ENCODE measurements around the gene ATP2C2. TPM values are rescaled to one million over a fixed set of nuclear protein-coding genes. Genes with fewer than 3 reads are reported as not detected.
"Not testable (repeated sequence)": the region's sequence is repeated elsewhere in the genome, so short reads cannot be mapped to it uniquely, and the experiment has no call there.

The ATP2C2 gene, protein sequence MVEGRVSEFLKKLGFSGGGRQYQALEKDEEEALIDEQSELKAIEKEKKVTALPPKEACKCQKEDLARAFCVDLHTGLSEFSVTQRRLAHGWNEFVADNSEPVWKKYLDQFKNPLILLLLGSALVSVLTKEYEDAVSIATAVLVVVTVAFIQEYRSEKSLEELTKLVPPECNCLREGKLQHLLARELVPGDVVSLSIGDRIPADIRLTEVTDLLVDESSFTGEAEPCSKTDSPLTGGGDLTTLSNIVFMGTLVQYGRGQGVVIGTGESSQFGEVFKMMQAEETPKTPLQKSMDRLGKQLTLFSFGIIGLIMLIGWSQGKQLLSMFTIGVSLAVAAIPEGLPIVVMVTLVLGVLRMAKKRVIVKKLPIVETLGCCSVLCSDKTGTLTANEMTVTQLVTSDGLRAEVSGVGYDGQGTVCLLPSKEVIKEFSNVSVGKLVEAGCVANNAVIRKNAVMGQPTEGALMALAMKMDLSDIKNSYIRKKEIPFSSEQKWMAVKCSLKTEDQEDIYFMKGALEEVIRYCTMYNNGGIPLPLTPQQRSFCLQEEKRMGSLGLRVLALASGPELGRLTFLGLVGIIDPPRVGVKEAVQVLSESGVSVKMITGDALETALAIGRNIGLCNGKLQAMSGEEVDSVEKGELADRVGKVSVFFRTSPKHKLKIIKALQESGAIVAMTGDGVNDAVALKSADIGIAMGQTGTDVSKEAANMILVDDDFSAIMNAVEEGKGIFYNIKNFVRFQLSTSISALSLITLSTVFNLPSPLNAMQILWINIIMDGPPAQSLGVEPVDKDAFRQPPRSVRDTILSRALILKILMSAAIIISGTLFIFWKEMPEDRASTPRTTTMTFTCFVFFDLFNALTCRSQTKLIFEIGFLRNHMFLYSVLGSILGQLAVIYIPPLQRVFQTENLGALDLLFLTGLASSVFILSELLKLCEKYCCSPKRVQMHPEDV
- total RNA-seq: 0.18 TPM

DNA sequence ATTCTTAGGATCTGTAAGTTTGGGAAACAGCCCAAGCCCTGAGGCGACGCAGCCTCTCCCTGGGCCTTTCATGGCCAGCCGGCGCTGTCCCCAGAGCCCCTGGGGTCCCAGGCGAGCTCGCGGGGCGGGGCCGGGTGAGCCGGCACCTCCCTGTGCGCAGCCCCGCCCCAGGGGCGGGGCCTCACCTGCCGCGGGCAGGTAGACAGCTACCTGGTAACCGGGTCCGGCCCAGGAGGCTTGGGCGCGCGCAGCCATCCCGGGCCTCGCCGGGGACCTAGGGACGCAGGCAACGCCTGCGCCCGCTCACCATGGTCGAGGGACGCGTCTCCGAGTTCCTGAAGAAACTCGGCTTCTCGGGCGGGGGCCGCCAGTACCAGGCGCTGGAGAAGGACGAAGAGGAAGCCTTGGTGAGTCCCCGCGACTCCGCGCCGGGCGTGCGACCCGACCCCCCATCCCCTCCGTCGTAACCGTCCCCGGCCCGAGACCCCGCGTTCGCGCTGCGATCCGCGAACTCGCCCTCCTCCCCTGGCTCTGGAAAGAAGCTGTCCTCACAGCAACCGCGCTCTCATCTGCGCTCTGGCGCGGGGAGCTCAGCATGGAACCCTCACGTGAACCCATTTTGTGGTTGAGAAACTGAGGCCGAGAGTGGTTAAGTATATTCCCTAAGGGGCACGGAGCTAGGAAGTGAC is at the start of gene ATP2C2:
ATP2C2 (plus strand) TSS at position 231 of the 689 bp plus-strand sequence; CDS start at position 309, 78 bp downstream.
- ATAC-seq (peak; percentile 26), DNase-seq (ENCODE audit: low spot score) (no peak)

DNA sequence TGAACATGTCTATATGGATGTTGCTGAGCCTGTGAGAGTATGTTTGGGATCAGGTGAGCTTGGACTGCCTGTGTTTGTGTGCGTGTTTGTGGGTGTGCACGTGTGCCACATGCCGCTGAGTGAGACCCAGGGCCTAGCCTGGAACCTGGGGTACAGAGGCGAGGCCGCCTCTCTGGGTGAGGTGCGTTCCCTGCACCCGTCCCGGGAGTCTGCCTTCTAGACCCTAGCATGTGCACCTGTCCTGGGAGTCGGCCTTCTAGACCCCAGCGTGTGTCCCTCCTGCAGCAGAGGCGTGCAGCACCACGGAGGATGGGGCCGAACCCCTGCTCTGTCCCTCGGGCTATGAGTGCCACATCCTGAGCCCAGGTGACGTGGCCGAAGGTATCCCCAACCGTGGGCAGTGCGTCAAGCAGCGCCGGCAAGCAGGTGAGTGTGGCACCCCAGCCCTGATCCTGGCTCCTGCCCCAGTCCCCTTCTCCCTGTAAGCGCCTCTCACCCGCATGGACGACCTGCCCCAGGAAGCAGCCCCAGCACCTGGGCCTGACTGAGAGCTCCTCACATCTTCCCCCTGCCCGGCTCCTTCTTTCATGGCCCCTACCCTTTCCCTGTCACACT is 49.1 kb upstream of the ATP2C2 start:
- DNase-seq (ENCODE audit: low spot score) (no peak), ATAC-seq (no peak)

DNA sequence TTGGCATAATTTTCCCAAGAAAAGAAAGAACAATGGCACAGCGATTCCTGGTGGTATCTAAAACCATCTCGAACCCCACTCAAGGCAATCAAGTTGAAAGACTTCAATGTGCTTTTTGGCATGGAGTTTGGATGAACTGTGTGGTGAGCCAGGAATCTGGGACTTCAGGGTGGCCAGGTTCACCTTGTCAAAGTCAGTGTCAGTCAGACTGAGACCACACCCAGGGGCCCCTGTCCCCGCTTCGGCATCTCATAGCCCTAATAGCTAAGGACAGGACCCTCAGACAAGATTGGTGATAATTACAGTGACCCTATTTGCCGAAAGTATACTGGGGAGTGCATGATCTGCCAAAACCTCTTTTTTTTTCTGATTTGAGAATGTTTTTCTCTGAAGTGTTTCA is 47.8 kb upstream of the ATP2C2 start:
- DNase-seq (ENCODE audit: low spot score): no peak
- ATAC-seq: no peak

DNA sequence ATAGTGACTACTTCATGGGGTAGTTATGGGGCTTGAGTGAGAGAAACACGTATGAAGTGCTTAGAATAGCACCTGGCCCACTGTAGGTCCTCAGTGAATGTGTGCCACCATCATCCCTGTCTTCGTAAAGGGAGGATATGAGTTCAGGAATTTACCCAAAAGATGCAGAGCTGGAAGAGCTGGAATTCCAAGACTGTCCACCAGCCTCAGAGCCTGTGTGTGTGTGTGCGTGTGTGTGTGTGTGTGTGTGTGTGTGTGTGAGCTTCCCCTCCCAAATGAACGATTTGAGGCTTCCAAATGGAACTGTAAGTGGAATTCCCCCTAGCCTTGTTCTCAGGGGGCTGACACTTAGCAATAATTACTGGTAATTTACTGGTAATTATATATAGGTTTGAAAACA is 46.4 kb upstream of the ATP2C2 start:
- DNase-seq (ENCODE audit: low spot score) (no peak), ATAC-seq (no peak)

DNA sequence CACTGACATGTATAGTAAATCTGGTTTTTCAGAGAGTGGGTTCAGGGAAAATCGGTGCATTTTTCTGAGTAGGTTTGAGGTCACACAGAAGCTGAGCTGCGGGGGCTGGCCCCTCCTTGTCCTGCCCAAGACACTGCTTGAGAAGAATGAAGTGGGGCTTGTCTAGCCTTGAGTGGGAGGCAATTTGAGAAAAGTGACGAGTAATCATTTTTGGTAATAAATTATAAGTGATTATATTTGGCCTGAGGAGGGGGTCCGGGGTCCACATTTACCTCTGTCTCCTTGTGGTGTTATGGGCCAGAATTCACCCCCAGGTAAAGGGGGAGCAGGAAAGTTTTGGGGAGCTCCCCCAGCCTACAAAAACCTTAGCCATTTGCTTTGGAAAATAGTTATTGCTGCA is 45.6 kb upstream of the ATP2C2 start:
- DNase-seq (ENCODE audit: low spot score): no peak
- ATAC-seq: no peak

DNA sequence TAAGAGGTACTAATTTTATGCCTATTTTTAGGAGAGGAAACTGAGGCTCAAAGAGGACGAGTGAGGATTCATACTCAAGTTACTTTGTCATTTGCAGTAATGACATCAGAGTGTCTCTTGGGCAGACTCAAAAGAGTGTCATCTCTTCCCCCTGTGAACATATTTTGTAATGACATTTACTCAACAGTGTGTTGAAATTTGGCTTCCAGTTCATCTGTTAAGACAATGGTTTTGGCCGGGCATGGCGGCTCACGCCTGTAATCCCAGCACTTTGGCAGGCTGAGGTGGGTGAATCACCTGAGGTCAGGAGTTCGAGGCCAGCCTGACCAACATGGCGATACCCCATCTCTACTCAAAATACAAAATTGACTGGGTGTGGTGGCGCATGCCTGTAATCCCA is 44.7 kb upstream of the ATP2C2 start:
- DNase-seq (ENCODE audit: low spot score) (no peak), ATAC-seq (no peak)

DNA sequence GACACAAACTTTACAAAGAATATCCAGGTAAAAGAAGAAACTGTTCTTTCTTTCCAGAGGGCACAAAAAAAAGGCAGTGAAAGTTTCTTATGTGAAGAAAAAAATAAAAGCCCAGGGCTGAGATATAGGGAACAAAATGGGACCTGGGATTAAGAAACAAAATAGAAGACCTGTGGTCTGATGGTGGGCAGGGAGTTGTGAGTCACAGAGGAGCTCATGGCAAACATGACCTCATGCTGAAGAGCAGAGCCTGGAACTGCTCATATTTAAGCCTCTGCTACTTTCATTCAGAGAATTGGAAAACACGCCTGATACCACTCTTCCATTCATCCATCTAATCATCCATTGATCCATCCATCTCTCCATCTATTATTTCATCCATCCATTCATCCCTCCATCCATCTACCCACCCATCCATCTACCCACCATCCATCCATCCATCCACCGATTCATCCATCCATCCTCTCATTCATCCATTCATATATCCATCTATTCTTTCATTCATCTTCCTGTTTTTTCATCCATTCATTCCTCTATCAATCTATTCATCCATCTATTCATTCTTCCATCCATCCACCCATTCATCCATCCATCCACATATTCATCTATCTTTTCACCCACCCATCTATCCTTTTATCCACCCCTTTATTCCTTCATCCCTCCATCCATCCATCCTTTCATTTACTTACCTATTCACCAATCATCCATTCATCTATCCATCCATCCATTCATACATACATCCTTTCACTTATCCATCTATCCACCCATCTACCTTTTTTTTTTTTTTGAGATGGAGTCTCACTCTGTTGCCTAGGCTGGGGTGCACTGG is 43.7 kb upstream of the ATP2C2 start:
- ATAC-seq: no peak
- DNase-seq (ENCODE audit: low spot score): no peak

DNA sequence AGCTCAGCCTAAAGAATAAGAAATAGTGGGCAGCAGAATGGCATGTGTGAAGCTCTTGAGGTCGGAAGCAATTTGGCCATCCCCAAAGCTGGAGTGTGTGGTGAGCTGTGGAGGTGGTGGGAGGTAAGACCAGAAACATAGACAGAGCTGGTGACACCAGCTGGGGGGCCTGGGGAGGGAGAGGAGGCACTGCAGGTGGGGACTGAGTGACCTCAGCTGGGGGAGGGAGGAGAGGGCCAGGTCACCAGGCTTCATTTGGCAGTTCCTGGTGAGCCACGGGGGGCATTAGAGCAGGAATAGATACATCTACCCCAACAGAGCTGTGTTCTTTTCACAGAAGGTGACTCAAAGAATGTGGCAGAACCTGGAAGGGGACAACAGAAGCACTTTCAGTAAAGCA is 41.8 kb upstream of the ATP2C2 start:
- ATAC-seq (no peak), DNase-seq (ENCODE audit: low spot score) (no peak)

DNA sequence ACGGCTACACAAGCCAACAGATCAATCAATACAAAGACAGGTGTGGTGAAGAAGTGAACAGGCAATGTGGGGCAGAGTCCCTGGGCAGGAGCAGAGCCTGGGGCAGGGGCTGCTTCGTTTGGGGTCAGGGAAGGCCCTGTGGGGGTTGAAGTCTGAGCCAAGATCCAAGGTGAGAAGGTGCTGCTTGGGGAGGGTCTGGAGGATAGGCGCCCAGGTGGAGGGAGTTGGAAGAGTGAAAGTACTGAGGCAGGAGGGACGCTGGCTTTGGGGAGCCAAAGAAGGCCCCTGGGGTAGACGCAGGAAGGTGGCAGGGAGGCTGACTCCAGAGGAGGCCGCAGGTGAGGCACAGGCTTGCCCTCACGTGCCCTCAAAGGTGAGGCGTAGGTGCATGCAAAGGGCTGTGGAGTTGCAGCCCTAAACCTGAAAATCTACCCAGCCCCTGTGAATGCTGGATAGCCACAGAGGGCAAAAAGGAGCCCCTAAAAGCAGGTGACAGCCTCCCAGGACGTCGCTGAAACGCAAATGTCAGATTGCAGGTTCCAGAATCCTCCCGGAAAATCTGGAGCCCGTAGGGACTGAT is 40.3 kb upstream of the ATP2C2 start:
- ATAC-seq (no peak), DNase-seq (ENCODE audit: low spot score) (no peak)

DNA sequence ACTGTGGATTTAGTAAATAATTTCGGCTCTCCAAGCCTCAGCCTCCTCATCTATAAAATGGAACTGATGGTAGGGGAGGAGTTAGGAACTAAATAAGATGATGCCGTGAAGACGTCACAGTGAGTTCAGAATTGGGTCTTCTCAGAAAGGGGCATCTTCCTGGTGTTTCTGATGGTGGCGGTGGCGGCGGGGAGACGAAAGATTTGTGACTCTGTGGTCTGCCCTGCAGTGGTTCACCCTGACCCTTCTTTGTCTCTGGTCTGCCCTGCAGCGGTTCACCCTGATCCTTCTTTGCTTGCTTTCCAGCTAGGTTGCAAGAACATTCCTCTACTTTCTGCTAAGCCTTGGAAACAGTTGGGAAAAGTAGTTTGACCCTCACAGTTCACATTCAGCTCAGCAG is 39.3 kb upstream of the ATP2C2 start:
- ATAC-seq (no peak), DNase-seq (ENCODE audit: low spot score) (no peak)

DNA sequence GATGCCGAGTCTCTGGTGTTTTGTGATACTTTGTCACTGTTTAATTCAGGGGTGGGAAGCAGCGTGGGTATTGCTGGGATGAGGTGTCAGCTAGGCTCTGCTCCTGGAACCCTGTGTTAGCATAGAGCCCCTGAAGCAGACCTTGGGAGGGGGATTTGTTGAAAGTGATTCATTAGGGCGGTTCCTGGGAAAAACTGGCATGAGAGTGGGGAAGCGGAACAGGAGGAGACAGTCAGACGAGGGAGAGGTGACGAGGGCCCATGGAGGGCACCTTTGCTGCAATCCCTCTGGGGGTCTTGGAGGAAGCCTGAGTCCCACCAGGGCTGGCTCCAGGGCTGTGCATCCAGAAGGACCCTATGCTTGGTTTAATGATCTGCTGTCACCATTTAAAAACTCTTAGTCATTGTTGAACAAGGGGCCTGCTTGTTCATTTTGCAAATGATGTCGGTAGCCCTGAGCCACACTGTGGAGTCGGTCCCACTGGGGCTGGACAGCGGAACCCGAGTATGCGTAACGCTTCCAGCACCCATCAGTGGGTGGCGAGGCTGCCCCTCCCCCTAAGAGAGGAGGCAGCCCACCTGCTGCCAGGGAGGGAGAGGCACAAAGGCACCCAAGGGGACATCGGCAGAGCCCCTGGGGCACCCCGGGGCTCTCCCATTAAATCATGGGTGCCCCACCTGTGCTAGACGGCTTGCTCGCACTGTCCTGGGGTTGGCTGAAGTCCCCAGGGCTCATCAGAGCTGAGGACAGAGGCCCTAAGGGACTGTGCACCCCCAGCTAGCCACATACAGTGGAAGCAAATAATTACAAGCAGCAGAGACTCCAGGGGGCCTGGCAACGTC is 38.3 kb upstream of the ATP2C2 start:
- DNase-seq (ENCODE audit: low spot score) (no peak), ATAC-seq (no peak)

DNA sequence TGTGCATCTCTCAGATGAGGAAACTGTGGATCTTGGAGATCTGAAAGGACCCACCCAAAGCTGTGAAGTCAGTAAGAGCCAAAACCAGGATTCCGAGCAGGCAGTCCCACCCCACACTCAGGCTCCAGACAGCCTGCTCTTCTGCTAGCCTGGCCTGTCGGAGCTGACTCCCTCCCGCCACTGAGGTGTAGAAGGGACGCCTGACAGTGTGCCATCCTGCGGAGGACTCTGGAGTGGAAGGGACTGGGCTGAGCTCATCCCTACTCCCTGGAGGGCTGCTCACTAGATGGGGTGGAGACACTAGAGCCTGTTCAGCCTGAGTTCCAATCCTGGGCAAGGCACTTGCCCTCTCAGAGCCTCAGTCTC is 37.7 kb upstream of the ATP2C2 start:
- DNase-seq (ENCODE audit: low spot score) (no peak), ATAC-seq (no peak)

DNA sequence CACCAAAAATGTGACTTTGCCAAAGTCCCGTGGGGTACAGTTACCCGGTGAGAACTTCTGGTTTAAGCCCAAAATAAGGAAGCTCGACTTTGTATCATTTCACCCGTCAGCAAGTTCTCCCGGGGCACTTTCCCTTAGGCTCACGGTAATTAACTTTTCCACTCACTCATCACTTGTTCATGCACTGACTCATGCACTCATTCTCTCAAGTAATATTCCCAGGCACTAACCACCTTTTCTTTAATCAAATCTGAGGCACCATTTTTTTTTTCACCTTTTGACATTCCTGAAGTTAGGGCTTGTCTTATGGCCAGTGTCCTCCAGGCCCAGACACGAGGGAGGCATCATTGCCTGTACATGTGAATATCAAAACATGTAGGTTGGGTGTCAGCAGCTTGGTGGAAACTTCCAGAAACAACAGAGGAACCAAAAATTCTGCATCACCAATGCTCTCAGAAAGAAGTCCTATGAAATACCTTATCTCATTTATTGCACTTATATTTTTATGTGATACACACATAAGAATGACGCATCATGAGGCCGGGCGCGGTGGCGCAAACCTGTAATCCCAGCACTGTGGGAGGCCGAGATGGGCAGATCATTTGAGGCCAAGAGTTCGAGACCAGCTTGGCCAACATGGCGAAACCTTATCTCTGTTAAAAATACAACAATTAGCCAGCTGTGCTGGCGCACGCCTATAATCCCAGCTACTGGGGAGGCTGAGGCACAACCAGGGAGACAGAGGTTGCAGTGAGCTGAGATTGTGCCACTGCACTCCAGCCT is 36.1 kb upstream of the ATP2C2 start:
- no peak for ATAC-seq
- DNase-seq (ENCODE audit: low spot score): no peak

DNA sequence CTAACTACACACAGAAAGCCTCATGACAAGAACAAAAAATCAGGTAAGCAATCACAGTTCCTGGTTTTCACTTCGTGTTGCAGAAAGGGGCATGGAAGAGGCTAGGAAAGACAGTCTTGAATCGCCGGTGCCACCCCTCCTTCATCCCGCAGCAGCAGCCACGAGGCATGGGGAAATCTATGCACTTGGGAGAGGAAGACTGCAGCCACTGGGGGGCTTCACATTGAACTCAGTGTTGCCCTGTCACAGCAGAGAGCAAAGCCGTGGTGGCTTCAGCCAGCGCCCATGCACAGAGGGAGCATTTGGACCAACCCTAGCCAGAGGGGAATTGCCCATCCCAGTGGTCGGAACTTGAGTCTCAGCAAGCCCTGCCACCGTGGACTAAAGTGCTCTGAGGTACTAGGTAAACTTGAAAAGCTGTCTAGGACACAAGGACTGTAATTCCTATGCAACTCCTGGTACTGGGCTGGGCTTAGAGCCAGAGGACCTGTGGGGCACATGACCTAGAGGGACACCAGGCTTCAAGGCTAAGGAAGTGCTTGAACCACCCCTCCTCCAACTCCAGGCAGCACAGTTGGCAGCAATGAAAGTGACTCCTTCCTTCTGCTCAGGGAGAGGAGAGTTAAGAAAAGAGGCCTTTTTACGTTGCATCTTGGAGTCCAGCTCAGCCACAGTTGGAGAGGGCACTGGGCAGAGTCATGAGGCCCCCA is 35.2 kb upstream of the ATP2C2 start:
- no peak for ATAC-seq
- no peak for DNase-seq (ENCODE audit: low spot score)

DNA sequence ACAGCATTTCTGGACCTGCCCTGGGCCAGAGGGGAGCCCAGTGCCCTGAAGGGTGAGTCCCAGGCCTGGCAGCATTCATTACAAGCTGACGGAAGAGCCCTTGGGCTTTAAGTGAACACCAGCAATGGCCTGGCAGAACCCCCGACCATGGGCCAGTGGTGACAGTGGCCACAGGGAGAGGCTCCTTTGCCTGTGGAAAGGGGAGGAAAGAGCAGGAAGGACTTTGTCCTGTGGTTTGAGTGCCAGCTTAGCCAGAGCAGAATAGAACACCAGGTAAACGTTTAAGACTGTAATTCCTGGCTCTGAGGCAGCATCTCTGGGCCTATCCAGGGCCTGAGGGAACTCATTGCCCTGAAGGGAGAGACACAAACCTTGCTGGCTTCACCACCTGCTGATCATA is 34.3 kb upstream of the ATP2C2 start:
- ATAC-seq (peak; percentile 64), DNase-seq (ENCODE audit: low spot score) (no peak)

DNA sequence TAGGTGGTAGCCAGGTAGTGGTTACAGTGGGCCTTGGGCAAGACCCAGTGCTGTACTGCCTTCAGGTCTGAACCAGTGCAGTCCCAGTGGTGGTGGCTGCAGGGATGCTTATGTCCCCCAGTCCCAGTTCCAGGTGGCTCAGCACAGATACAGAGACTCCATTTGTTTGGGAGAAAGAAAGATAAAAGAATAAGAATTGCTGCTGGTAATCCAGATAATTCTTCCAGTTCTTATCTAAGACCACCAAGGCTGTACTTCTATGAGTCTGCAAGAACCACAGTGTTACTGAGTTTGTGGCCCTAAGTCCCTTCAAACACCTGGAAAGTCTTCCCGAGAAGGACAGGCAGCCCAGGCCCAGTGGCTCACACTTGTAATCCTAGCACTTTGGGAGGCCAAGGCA is 33.9 kb upstream of the ATP2C2 start:
- DNase-seq (ENCODE audit: low spot score) (no peak), ATAC-seq (no peak)

DNA sequence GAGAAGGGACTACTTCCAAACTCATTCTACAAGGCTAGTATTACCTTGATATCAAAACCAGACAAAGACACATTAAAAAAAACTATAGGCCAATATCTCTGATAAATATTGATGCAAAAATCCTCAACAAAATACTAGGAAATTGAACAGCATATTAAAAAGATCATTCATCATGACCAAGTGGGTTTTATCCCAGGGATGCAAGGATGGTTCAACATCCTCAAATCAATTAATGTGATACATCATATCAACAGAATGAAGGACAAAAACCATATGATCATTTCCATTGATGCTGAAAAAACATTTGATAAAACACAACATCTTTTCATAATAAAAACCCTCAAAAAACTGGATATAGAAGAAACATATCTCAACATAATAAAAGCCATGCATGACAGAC is 31.1 kb upstream of the ATP2C2 start:
- not testable (repeated sequence) for DNase-seq (ENCODE audit: low spot score); ATAC-seq
